ENCODE results near the gene DIP2B.
"Not testable (repeated sequence)": the region's sequence is repeated elsewhere in the genome, so short reads cannot be mapped to it uniquely, and the experiment has no call there.

The DIP2B gene

GRCh38 chr12:50545786-50546185, 41.0 kb downstream of the DIP2B start:
- H3K27ac ChIP-seq, result peak overlapping the region; percentile 48
- no peak for DNase-seq (ENCODE audit: low read depth, low spot score)

DNA sequence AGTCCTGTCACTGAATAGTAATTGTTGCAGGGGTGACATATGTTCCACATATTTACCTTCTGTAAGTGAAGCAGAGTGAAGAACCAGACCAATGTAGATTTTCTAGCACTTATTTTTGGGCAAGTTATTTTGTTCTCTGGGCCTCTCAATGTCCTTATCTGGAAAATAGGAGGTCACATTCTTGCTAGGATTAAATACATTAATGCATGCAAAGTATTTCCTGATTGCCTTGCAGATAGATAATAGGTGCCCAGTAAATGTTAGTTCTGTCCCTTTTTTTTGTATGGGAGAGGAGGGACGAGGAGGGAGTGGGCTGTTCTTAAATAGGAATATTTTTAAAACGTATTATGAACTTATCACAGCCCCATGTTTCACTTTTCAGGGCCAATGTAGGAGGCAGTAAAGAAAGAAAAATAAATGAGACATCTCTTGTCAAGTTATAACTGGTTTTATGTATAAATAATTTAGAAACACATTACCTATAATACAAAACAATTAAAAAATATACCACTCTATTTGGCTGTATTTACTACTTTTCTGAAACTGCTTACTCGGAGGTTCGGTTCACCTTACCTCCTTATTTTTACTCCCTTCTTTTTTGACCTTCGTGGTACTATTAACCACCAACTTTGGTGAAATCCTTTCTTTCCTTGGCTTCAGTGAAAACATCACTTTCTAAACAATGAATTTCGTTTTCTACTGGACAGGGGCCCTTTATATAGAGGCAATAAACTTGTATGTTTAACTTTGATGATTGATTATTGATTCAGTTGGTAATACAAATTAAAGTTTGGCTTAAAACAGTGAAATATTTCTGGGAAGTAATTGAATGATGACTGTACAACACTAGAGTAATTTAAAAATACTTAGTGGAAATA, 41.9 kb downstream of the DIP2B start:
- peak overlapping the region; percentile 48 for H3K27ac ChIP-seq
- DNase-seq (ENCODE audit: low read depth, low spot score), result no peak

DNA sequence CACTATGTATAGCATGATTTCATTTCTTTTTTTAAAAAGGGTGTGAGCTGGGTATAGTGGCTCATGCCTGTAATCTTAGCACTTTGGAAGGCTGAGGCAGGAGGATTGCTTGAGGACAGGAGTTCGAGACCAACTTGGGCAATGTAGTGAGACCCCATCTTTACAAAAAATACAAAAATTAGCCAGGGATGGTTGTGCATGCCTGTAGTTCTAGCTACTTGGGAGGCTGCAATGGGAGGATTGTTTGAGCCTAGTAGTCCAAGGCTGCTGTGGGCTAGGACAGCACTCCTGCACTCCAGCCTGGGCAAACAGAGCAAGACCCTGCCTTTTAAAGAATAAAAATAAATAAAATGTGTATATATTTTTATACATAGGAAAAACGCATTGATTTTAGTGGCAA, 43.0 kb downstream of the DIP2B start:
- no peak for DNase-seq (ENCODE audit: low read depth, low spot score)
- no peak overlapping the region for H3K27ac ChIP-seq

DNA sequence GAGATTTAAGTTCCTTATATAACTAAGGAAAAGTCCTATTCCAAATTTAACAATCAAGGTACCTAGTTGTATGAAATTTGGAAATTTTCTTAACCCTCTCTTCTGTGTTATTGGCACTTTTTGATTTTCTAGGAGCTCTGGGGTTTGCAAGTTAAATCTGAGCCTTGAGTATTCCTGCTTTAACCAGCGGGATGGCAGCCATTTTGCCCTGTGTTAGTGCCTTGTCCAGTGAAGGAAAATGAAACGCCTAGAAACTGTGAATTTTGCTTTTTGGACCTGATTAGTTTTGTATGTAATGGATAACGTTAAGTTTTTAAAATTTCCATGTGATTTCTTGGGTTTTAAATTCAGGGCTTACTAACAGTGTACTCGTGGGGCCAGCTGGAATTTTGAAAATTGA, 45.1 kb downstream of the DIP2B start:
- H3K27ac ChIP-seq, result peak overlapping the region; percentile 69
- no peak for DNase-seq (ENCODE audit: low read depth, low spot score)

- DNase-seq (ENCODE audit: low read depth, low spot score), result peak; percentile 59
- peak overlapping the region; percentile 69 for H3K27ac ChIP-seq
Observed at GRCh38 chr12:50550530-50551223, 45.9 kb downstream of the DIP2B start.

GRCh38 chr12:50551866-50552265, 47.1 kb downstream of the DIP2B start:
- DNase-seq (ENCODE audit: low read depth, low spot score), result no peak
- peak overlapping the region; percentile 69 for H3K27ac ChIP-seq

- DNase-seq (ENCODE audit: low read depth, low spot score), result no peak
- no peak overlapping the region for H3K27ac ChIP-seq
Observed at GRCh38 chr12:50554651-50555050, 49.9 kb downstream of the DIP2B start.

GRCh38 chr12:50555471-50555885, 50.7 kb downstream of the DIP2B start:
- H3K27ac ChIP-seq, result no peak overlapping the region
- no peak for DNase-seq (ENCODE audit: low read depth, low spot score)

DNA sequence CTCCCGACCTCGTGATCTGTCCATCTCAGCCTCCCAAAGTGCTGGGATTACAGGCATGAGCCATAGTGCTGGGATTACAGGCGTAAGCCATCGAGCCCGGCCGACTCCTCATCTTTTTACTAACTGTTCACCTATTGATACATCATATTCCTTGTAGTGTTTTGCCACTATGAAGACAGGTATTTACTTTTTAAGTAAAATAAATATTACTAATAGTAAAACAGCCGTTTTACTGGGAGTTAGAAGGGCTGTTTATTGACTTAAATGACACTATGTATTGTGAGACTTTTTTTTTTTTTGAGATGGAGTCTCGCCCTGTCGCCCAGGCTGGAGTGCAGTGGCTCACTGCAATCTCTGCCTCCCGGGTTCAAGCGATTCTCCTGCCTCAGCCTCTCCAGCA, 51.5 kb downstream of the DIP2B start:
- H3K27ac ChIP-seq, result peak overlapping the region; percentile 54

GRCh38 chr12:50556796-50557195, 52.0 kb downstream of the DIP2B start:
- DNase-seq (ENCODE audit: low read depth, low spot score), result not testable (repeated sequence)
- H3K27ac ChIP-seq, result peak overlapping the region; percentile 54

More for the DNA sequence above, 51.5 kb downstream of the DIP2B start:
- DNase-seq (ENCODE audit: low read depth, low spot score), result no peak

GRCh38 chr12:50557421-50557820, 52.6 kb downstream of the DIP2B start:
- no peak for DNase-seq (ENCODE audit: low read depth, low spot score)
- peak overlapping the region; percentile 54 for H3K27ac ChIP-seq

DNA sequence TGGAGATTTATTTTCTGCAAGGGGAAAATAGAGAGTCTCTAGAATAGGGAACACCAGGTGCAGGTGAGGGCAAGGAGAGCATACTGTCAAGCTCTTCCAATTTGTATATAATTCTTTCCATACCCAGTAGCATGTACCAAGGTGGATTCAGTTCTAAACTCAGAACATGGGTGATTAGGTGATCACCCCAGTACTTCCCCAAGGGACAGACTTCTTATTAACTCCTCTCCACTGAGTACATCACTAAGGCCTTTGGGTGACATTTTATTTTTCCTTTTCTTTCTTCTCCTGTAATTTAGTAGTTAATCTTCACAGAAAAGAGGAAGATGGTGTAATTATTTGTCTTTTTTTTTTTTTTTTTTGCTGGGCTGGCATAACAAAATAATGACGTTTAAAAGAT, 54.2 kb downstream of the DIP2B start:
- no peak overlapping the region for H3K27ac ChIP-seq
- no peak for DNase-seq (ENCODE audit: low read depth, low spot score)

- DNase-seq (ENCODE audit: low read depth, low spot score), result no peak
- H3K27ac ChIP-seq, result peak overlapping the region; percentile 30
Observed at GRCh38 chr12:50562520-50563433, 58.0 kb downstream of the DIP2B start.

DNA sequence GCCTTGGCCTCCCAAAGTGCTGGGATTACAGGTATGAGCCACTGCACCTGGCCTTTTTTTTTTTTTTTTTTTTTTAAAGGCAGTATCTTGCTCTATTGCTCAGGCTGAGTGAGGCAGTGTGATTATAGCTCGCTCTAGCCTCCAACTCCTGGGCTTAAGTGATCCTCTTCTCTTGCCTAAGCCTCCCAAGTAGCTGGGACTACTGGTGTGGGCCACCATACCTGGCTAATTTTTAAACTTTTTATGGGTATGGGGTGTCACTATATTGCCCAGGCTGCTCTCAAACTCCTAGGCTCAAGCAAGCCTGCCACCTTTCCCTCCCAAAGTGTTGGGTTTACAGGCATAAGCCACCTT, 58.6 kb downstream of the DIP2B start:
- peak overlapping the region; percentile 30 for H3K27ac ChIP-seq
- no peak for DNase-seq (ENCODE audit: low read depth, low spot score)

DNA sequence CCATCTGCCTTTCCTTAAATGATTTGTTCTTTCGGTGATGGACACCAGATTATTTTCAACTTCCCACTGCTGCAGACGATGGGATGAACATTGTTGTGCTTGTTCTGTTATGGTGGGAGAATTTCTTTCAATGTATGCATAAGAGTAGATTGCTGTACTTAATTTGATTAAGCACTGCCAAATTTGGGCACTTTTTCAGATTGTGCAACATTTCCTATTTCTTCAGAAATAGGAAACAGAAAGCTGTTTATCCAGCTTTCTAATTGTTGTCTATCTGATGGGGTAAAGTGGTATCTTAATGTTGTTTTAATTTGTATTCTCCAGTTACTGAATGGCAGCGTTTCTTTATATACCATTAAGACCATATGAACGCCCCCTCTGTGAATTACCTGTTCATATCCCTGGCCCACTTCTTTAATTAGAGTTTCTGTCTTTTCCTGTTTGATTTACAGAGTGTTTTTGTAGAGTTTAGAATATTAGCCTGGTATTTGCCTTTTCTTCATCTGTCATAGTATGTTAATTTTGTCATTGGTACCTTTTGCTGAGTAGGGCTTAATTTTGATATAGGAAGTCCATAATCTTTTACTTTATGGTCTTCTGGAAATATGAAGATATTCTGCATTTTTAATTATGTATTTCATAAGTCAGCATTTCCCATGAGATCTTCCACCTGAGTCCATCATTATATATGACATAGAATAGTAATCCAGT, 59.6 kb downstream of the DIP2B start:
- peak overlapping the region; percentile 30 for H3K27ac ChIP-seq
- DNase-seq (ENCODE audit: low read depth, low spot score), result no peak

DNA sequence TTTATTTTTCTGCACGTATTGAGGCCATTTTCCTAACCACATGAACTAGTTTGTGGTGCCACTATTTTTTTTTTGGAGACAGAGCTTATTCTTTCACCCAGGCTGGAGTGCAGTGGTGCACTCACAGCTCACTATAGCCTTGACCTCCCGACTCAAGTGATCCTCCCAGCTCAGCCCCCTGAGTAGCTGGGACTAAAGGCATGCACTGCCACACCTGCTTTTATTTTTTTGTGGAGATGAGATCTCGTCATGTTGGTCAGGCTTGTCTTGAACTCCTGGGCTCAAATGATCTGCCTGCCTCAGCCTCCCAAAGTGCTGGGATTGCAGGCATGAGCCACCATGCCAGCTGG, 60.1 kb downstream of the DIP2B start:
- H3K27ac ChIP-seq, result peak overlapping the region; percentile 30
- no peak for DNase-seq (ENCODE audit: low read depth, low spot score)

- no peak for DNase-seq (ENCODE audit: low read depth, low spot score)
- H3K27ac ChIP-seq, result peak overlapping the region; percentile 30
Observed at GRCh38 chr12:50566066-50566465, 61.3 kb downstream of the DIP2B start.

DNA sequence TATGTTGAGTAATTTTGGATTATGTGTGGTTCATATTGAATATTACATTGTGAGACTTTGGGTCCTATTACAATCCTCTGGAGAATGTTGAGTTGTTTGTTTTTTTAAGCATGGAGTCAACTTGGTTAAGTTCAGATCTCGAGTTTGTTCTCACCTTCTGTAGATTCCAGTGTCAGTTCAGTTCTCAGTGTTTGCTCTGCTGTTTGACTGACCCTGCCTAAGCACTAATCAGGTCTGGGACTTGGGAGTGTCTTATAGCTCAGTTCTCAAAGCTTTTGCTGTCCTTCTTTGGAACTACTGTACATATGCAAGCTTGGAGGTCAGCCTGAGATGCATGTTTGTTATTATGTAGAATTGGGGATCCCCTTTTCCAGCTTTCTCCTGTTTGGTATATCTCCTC, 63.1 kb downstream of the DIP2B start:
- H3K27ac ChIP-seq, result peak overlapping the region; percentile 52

GRCh38 chr12:50568338-50569091, 63.7 kb downstream of the DIP2B start:
- no peak for DNase-seq (ENCODE audit: low read depth, low spot score)
- H3K27ac ChIP-seq, result peak overlapping the region; percentile 52

More for the DNA sequence above, 63.1 kb downstream of the DIP2B start:
- DNase-seq (ENCODE audit: low read depth, low spot score), result no peak

Measured in epithelial cell of prostate (primary cell).